ENCODE measurements around the gene POMGNT1. TPM values are rescaled to one million over a fixed set of nuclear protein-coding genes. Genes with fewer than 3 reads are reported as not detected.

POMGNT1 gene
- polyA plus RNA-seq, 1 donor from 2014 or later, result 128 TPM

DNA sequence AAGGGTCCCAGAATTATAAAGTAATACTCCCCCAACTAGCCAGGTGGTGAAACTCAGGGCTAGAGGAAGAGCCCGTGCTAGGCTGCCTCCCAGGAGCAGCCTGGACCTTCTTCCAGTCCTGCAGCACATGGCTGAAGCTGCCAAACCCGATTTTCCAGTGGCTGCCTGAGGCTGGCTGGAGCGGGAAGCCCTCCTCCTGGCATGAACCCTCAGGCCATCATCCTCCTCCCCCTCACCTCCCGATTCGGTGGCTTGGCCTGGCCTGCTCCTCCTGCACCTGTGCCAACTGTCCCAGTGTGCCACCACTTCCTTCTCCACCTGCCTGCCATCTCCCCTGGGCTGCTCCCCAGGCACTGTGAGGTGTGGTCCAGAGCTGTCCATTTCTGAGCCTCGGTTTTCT lies 26.4 kb downstream of the POMGNT1 start:
- Histone ChIP-seq H3K36me3 (ENCODE audit: insufficient read depth, low read length) (no peaks in the 10 kb centered on the region), H3K27ac (ENCODE audit: low read length) (no peak overlapping the region), H3K9me3 (ENCODE audit: low read length) (no peaks in the 10 kb centered on the region), H3K9ac (ENCODE audit: low read length) (no peak overlapping the region), H3K27me3 (ENCODE audit: insufficient read depth, low read depth, low read length) (no peaks in the 10 kb centered on the region), H3F3A (ENCODE audit: insufficient read depth, low read length, poor library complexity, severe bottlenecking) (no peaks in the 10 kb centered on the region), H3K4me2 (ENCODE audit: low read length) (no peak overlapping the region), H4K20me1 (ENCODE audit: insufficient read depth) (no peaks in the 10 kb centered on the region), H2AFZ (ENCODE audit: low read depth, low read length) (no peak overlapping the region), H3K9me2 (ENCODE audit: insufficient read depth, low read length) (no peaks in the 10 kb centered on the region), H3K79me2 (replicated peaks; ENCODE audit: insufficient read depth, low read length) (no peaks in the 10 kb centered on the region), H3K4me3 (ENCODE audit: low read length) (no peak overlapping the region)
- TF ChIP-seq, protein P1, sequence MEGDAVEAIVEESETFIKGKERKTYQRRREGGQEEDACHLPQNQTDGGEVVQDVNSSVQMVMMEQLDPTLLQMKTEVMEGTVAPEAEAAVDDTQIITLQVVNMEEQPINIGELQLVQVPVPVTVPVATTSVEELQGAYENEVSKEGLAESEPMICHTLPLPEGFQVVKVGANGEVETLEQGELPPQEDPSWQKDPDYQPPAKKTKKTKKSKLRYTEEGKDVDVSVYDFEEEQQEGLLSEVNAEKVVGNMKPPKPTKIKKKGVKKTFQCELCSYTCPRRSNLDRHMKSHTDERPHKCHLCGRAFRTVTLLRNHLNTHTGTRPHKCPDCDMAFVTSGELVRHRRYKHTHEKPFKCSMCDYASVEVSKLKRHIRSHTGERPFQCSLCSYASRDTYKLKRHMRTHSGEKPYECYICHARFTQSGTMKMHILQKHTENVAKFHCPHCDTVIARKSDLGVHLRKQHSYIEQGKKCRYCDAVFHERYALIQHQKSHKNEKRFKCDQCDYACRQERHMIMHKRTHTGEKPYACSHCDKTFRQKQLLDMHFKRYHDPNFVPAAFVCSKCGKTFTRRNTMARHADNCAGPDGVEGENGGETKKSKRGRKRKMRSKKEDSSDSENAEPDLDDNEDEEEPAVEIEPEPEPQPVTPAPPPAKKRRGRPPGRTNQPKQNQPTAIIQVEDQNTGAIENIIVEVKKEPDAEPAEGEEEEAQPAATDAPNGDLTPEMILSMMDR (IDR thresholded peaks at IDR 0.05; ENCODE audit: poor library complexity, severe bottlenecking), result no peak
- TF ChIP-seq EZH2 (IDR thresholded peaks at IDR 0.05; ENCODE audit: borderline replicate concordance, insufficient read depth, low read length, poor library complexity, severe bottlenecking) (no peak), TAF1 (IDR thresholded peaks at IDR 0.05; ENCODE audit: low read depth) (no peak), POLR2AphosphoS5 (IDR thresholded peaks at IDR 0.05) (no peak), MXI1 (conservative IDR thresholded peaks at IDR 0.05; ENCODE audit: poor library complexity, severe bottlenecking) (no peak), SMC3 (conservative IDR thresholded peaks at IDR 0.05; ENCODE audit: poor library complexity) (no peak), RAD21 (conservative IDR thresholded peaks at IDR 0.05) (no peak), EP300 (conservative IDR thresholded peaks at IDR 0.05; ENCODE audit: poor library complexity, severe bottlenecking) (no peak)
- TF ChIP-seq, protein P2, sequence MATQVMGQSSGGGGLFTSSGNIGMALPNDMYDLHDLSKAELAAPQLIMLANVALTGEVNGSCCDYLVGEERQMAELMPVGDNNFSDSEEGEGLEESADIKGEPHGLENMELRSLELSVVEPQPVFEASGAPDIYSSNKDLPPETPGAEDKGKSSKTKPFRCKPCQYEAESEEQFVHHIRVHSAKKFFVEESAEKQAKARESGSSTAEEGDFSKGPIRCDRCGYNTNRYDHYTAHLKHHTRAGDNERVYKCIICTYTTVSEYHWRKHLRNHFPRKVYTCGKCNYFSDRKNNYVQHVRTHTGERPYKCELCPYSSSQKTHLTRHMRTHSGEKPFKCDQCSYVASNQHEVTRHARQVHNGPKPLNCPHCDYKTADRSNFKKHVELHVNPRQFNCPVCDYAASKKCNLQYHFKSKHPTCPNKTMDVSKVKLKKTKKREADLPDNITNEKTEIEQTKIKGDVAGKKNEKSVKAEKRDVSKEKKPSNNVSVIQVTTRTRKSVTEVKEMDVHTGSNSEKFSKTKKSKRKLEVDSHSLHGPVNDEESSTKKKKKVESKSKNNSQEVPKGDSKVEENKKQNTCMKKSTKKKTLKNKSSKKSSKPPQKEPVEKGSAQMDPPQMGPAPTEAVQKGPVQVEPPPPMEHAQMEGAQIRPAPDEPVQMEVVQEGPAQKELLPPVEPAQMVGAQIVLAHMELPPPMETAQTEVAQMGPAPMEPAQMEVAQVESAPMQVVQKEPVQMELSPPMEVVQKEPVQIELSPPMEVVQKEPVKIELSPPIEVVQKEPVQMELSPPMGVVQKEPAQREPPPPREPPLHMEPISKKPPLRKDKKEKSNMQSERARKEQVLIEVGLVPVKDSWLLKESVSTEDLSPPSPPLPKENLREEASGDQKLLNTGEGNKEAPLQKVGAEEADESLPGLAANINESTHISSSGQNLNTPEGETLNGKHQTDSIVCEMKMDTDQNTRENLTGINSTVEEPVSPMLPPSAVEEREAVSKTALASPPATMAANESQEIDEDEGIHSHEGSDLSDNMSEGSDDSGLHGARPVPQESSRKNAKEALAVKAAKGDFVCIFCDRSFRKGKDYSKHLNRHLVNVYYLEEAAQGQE (IDR thresholded peaks at IDR 0.05; ENCODE audit: borderline replicate concordance), result no peak

DNA sequence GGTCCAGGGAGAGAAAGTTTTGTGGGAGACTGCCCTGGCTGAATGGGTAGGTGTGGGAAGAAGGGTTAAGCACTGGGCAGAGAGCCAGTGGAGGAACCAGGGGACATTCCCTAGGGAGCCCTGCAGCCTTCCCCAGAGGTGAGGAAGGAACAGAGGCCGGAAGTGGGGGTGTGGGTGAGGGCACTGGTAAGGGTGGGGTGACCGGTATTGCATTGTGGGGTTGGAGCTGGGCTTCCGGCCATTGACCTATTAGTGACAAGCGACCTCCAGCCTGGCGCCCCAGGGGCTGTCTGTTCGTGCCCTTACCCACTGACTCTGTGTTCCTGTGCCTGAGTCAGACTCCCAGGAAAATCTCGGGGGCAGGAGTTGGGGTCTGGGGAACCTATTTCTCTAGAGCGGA lies 26.9 kb downstream of the POMGNT1 start:
- no peak for TF ChIP-seq MXI1 (conservative IDR thresholded peaks at IDR 0.05; ENCODE audit: poor library complexity, severe bottlenecking)
- no peak for TF ChIP-seq RAD21 (conservative IDR thresholded peaks at IDR 0.05)
- no peak for TF ChIP-seq TAF1 (IDR thresholded peaks at IDR 0.05; ENCODE audit: low read depth)
- TF ChIP-seq, protein P1 (IDR thresholded peaks at IDR 0.05; ENCODE audit: poor library complexity, severe bottlenecking), result no peak
- TF ChIP-seq SMC3 (conservative IDR thresholded peaks at IDR 0.05; ENCODE audit: poor library complexity), result no peak
- TF ChIP-seq, protein P2 (IDR thresholded peaks at IDR 0.05; ENCODE audit: borderline replicate concordance), result no peak
- TF ChIP-seq EZH2 (IDR thresholded peaks at IDR 0.05; ENCODE audit: borderline replicate concordance, insufficient read depth, low read length, poor library complexity, severe bottlenecking), result no peak
- TF ChIP-seq EP300 (conservative IDR thresholded peaks at IDR 0.05; ENCODE audit: poor library complexity, severe bottlenecking), result no peak
- no peak for TF ChIP-seq POLR2AphosphoS5 (IDR thresholded peaks at IDR 0.05)
- Histone ChIP-seq H3K27ac (ENCODE audit: low read length) (no peak overlapping the region), H3K9me2 (ENCODE audit: insufficient read depth, low read length) (no peaks in the 10 kb centered on the region), H3K9me3 (ENCODE audit: low read length) (no peaks in the 10 kb centered on the region), H3K4me3 (ENCODE audit: low read length) (no peak overlapping the region), H2AFZ (ENCODE audit: low read depth, low read length) (no peak overlapping the region), H3K36me3 (ENCODE audit: insufficient read depth, low read length) (no peaks in the 10 kb centered on the region), H4K20me1 (ENCODE audit: insufficient read depth) (no peaks in the 10 kb centered on the region), H3K9ac (ENCODE audit: low read length) (no peak overlapping the region), H3K27me3 (ENCODE audit: insufficient read depth, low read depth, low read length) (no peaks in the 10 kb centered on the region), H3F3A (ENCODE audit: insufficient read depth, low read length, poor library complexity, severe bottlenecking) (no peaks in the 10 kb centered on the region), H3K79me2 (replicated peaks; ENCODE audit: insufficient read depth, low read length) (no peaks in the 10 kb centered on the region), H3K4me2 (ENCODE audit: low read length) (no peak overlapping the region)

Measured in neural cell (in vitro differentiated cells).